HG02763 (cell line): ENCODE measurements around the gene FRMD3.

Experiments
- ATAC-seq: cut with Tn5 transposase; IDR thresholded peaks from one replicate; pipeline ENCODE4 v1.9.1; 2021; ENCODE audit warnings: mild to moderate bottlenecking, moderate library complexity; ENCODE audit not compliant: unreplicated experiment

The FRMD3 gene

DNA sequence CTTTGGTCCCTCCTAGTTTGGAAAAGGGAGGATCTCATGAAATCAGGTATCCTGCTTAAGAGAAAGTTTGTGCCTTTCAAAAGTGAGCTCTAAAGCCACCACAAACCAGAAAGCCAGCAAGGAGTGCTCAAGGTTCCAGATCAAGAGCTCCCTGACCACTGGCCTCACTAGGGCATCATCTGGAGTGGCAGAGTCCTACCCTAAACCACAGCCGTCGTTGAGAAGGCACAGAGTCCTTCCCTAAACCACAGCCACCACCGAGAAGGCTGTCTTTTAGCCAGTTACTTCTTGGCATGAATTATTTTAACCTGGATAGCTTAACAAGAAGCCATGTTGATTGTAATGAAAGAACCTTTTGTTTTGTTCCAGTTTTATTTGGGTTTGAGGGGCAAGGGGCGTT, 102.9 kb downstream of the FRMD3 start:
- no peak for ATAC-seq

DNA sequence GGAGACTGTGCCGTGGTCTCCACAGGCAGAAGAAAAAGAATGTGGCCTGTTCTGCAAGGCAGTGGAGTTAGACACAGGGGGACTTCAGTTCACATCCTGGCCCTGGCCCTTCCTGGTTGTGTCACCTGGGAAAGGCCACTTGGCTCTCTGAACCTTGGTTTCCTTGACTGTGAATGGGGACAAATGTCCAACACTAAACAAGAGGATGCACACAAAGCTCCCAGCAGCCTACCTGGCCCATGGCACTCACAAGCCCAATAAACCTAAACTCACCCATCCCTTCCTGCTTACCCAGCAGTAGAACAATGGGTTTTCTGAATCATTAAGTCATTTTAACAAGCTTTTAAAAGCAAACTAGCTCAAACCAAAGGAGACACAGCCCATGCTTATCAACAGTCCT, 103.9 kb downstream of the FRMD3 start:
- no peak for ATAC-seq

- no peak for ATAC-seq
Observed at GRCh38 chr9:83433846-83434245, 104.4 kb downstream of the FRMD3 start.

- ATAC-seq = no peak
Observed at GRCh38 chr9:83432877-83433550, 105.2 kb downstream of the FRMD3 start.

DNA sequence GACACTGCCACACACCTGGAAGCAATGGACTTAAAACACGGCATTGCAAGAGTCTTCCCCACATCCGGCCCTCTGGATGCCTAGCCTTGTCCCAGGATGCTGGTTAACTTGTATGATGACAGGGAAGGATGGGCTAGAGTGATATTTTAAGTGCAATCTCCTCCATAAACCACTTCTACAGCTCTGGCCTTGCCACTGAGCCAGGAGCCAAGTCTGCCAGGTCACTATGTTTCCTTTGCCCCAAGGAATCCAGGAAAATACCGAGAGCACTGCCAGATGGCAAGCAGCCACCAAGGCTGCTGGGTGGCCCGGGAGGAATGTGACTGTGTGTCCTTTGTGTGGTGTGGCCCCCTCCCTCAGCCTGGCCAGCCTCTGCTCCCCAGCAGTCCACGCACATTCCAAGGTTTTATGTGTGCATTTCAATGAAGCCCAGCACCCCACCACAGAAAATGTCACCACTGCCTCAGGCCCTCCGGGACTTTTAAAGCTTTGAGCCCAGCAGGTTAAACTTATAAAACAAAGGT, 106.0 kb downstream of the FRMD3 start:
- ATAC-seq = no peak

DNA sequence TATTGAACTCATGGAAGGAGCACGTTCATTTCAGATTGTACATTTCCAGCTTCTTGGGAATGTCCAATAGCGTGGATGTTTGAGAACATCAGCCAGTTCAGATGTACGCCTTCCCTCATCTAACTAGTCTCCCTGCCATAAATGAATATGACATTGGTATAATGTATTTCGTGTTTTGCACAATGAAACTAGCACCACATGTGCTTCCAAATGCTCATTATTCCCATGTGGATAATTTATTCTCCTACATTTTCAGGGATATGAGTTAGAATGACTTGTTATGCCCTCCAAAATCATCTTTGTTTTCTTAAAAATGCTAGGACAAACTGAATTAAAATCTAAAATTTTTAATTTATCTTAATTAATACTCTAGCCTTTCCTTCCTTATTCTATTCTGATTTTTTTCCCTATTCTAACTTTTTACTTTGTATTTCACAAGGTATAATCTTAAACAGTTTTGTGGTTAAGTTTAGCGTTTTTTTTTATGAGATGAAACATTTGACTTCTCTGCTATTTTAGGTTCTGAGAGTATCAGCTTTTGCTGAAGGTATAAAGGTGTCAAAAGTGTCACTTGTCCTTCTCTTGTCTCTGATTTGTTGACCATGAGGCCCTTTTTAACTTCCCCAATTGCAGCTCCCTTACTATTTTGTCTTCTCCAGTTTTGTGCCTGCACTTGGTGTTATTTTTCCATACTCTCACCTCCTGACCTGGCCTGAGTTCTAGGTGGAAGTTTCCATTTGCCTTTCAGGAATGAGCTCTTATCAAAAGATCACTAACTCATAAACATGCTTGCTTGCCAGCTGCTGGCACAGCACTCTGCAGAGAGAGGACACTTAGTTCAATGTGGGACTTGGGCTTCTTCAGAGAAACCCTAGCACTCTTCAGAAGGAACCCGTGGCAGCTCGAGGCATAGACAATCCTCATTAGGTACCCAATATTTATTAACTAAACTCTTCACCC, 106.8 kb downstream of the FRMD3 start:
- ATAC-seq = no peak

- ATAC-seq = no peak
Observed at GRCh38 chr9:83430681-83431080, 107.5 kb downstream of the FRMD3 start.

- no peak for ATAC-seq
Observed at GRCh38 chr9:83429229-83429628, 109.0 kb downstream of the FRMD3 start.

DNA sequence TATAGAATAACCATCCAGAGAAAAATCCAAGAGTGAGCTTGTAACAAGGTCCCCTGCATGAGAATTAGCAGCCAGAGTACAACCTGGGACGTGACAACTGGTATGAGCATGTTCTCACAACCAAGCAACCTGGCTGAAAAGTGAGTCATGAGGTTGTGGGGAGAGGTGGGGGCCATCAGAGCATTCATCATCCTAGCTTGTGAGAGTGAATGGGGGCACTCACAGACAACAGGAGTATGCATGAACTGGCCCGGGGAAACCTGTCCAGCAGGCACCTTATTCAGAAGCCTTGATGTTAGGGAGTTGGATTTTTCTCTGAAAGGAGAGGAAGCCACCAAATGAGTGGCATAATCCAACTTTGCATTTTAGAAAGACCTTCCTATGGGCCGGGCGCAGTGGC, 113.0 kb downstream of the FRMD3 start:
- no peak for ATAC-seq

GRCh38 chr9:83424831-83425230, 113.4 kb downstream of the FRMD3 start:
- no peak for ATAC-seq

DNA sequence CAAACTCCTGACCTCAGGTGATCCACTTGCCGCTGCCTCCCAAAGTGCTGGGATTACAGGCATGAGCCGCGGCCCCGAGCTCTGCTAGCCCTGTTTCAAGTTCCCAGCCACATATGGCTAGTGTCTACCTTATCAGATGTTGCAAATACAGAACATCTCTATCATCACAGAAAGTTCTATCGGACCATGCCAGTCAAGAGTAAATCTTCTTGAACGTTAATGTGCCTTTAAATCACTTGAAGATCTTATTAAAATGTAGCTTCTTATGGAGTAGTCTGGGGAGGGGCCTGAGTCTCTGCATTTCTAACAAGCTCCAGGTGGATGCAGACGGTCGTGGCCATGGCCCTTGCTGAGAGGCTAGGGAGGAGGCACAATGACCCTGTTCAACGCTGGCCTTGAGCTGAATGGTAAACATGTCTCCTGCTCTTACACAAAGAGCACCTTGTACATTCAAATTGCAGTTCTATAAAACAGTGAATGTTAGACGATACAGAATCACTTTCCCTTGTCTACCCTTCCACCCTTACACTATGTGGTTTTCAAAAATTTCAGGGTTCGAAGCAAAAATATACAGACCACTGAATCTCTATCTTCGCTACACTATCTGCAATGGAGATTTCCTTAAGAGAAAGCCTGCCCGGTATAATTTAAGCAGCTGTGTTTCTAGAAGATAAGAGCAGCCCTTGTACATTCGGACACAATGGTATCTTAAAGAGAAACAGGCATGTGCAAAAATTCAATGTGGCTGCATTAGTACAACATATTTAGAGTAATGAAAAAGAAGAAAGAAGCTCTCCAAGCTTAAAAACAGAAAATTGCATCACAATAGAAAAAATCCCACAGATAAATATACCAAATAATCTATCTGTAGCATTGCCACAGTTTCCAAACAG, 114.1 kb downstream of the FRMD3 start:
- ATAC-seq = no peak

GRCh38 chr9:83422527-83422926, 115.7 kb downstream of the FRMD3 start:
- ATAC-seq = no peak

GRCh38 chr9:83420486-83420885, 117.7 kb downstream of the FRMD3 start:
- ATAC-seq = no peak

- no peak for ATAC-seq
Observed at GRCh38 chr9:83419961-83420360, 118.2 kb downstream of the FRMD3 start.

GRCh38 chr9:83418283-83418682, 119.9 kb downstream of the FRMD3 start:
- ATAC-seq = no peak

- ATAC-seq = no peak
Observed at GRCh38 chr9:83413367-83413766, 124.8 kb downstream of the FRMD3 start.

GRCh38 chr9:83410701-83411100, 127.5 kb downstream of the FRMD3 start:
- no peak for ATAC-seq

GRCh38 chr9:83406921-83407320, 131.3 kb downstream of the FRMD3 start:
- no peak for ATAC-seq

GRCh38 chr9:83405759-83406158, 132.4 kb downstream of the FRMD3 start:
- ATAC-seq = no peak

- no peak for ATAC-seq
Observed at GRCh38 chr9:83403527-83404238, 134.5 kb downstream of the FRMD3 start.
